H9 (cell line): ENCODE data around the gene TRIO. TPM values are rescaled to one million over a fixed set of nuclear protein-coding genes. Genes with fewer than 3 reads are reported as not detected.

ENCODE experiments used
- DNase-seq: peaks from one replicate; pipeline ENCODE4 v3.0.0-alpha.2; 2017
- H2AFZ ChIP-seq: one replicate; pipeline ENCODE4 v1.6.1; 2013; ENCODE audit warnings: mild to moderate bottlenecking, low read length, control low read depth, moderate library complexity
- H2AK5ac ChIP-seq: 2 replicates; pipeline ENCODE4 v1.6.1; 2013; ENCODE audit warnings: low read length, control low read depth, mixed read lengths; ENCODE audit not compliant: insufficient read length
- H2BK120ac ChIP-seq: one replicate; pipeline ENCODE4 v1.6.1; 2013; ENCODE audit warnings: low read depth, mild to moderate bottlenecking, low read length, control low read depth, inconsistent platforms; ENCODE audit not compliant: poor library complexity, severe bottlenecking
- H2BK12ac ChIP-seq: 2 replicates; pipeline ENCODE4 v1.6.1; 2013; ENCODE audit warnings: low read length, control low read depth, mixed read lengths, low read depth; ENCODE audit not compliant: insufficient read length
- H2BK15ac ChIP-seq: 2 replicates; pipeline ENCODE4 v1.6.1; 2013; ENCODE audit warnings: low read depth, low read length, control low read depth
- H2BK20ac ChIP-seq: one replicate; pipeline ENCODE4 v1.6.1; 2013; ENCODE audit warnings: low read depth, mild to moderate bottlenecking, low read length, control low read depth, inconsistent platforms; ENCODE audit not compliant: poor library complexity, severe bottlenecking
- H2BK5ac ChIP-seq: 2 replicates; pipeline ENCODE4 v1.6.1; 2013; ENCODE audit warnings: low read length, control low read depth, mixed read lengths; ENCODE audit not compliant: insufficient read length
- H3K14ac ChIP-seq: 2 replicates; pipeline ENCODE4 v1.6.1; 2013; ENCODE audit warnings: low read length, control low read depth; ENCODE audit not compliant: insufficient read depth
- H3K18ac ChIP-seq: 2 replicates; pipeline ENCODE4 v1.6.1; 2013; ENCODE audit warnings: low read depth, mild to moderate bottlenecking, mixed read lengths, low read length, control low read depth; ENCODE audit not compliant: insufficient read length
- H3K23ac ChIP-seq: 2 replicates; pipeline ENCODE4 v1.6.1; 2013; ENCODE audit warnings: low read length, control low read depth, mixed read lengths, low read depth; ENCODE audit not compliant: insufficient read length
- H3K23me2 ChIP-seq: 2 replicates; pipeline ENCODE4 v1.6.1; 2013; ENCODE audit warnings: low read depth, mild to moderate bottlenecking, mixed read lengths, low read length, control low read depth; ENCODE audit not compliant: insufficient read length, poor library complexity, severe bottlenecking
- H3K27ac ChIP-seq: 2 replicates; pipeline ENCODE4 v1.5.1; 2013; ENCODE audit warnings: low read length, control low read depth, mixed read lengths, low read depth; ENCODE audit not compliant: insufficient read length
- H3K27me3 ChIP-seq: 2 replicates; pipeline ENCODE4 v1.6.1; 2013; ENCODE audit warnings: low read length, control low read depth, inconsistent platforms; ENCODE audit not compliant: insufficient read depth
- H3K4ac ChIP-seq: 2 replicates; pipeline ENCODE4 v1.6.1; 2013; ENCODE audit warnings: low read depth, mild to moderate bottlenecking, control low read depth, inconsistent platforms, low read length, moderate library complexity
- H3K4me1 ChIP-seq: 2 replicates; pipeline ENCODE4 v1.6.1; 2013; ENCODE audit warnings: low read length, control low read depth, inconsistent platforms; ENCODE audit not compliant: insufficient read depth
- H3K4me2 ChIP-seq: 2 replicates; pipeline ENCODE4 v1.6.1; 2013; ENCODE audit warnings: low read length, control low read depth, mixed read lengths; ENCODE audit not compliant: insufficient read length, insufficient read depth
- H3K56ac ChIP-seq: 2 replicates; pipeline ENCODE4 v1.6.1; 2013; ENCODE audit warnings: low read depth, mild to moderate bottlenecking, mixed read lengths, low read length, control low read depth; ENCODE audit not compliant: insufficient read length
- H3K79me1 ChIP-seq: 2 replicates; pipeline ENCODE4 v1.6.1; 2013; ENCODE audit warnings: low read depth, mild to moderate bottlenecking, moderate library complexity, low read length, control low read depth, inconsistent platforms; ENCODE audit not compliant: insufficient read depth, poor library complexity, severe bottlenecking
- H3K79me2 ChIP-seq: 2 replicates; pipeline ENCODE4 v1.6.1; 2013; ENCODE audit warnings: low read length, control low read depth, inconsistent platforms; ENCODE audit not compliant: insufficient read depth
- H3K9ac ChIP-seq: 2 replicates; pipeline ENCODE4 v1.6.1; 2013; ENCODE audit warnings: low read length, control low read depth, mixed read lengths; ENCODE audit not compliant: insufficient read length; ENCODE audit errors: extremely low read depth
- H3K9me3 ChIP-seq: one replicate; pipeline ENCODE4 v1.6.1; 2013; ENCODE audit warnings: low read depth, low read length, inconsistent platforms; ENCODE audit not compliant: control insufficient read depth
- H3T11ph ChIP-seq: one replicate; pipeline ENCODE4 v1.6.1; 2013; ENCODE audit warnings: mild to moderate bottlenecking, low read length, control low read depth, inconsistent platforms
- H4K20me1 ChIP-seq: one replicate; pipeline ENCODE4 v1.6.1; 2013; ENCODE audit not compliant: control insufficient read depth, insufficient read length, insufficient read depth
- H4K5ac ChIP-seq: 2 replicates; pipeline ENCODE4 v1.6.1; 2013; ENCODE audit warnings: low read depth, mild to moderate bottlenecking, mixed read lengths, low read length, control low read depth; ENCODE audit not compliant: insufficient read length
- H4K8ac ChIP-seq: replicated peaks from 2 replicates; pipeline ENCODE4 v1.6.1; 2013; ENCODE audit warnings: low read length, control low read depth, mixed read lengths, low read depth; ENCODE audit not compliant: insufficient read length
- H4K91ac ChIP-seq: 2 replicates; pipeline ENCODE4 v1.6.1; 2013; ENCODE audit warnings: low read depth, mild to moderate bottlenecking, moderate library complexity, mixed read lengths, low read length, control low read depth; ENCODE audit not compliant: insufficient read length
- H3K27ac Mint-ChIP-seq, 3 experiments: 2 replicates in 2 of 3; 3 replicates in 1 of 3; pipeline ENCODE4 v1.8.0; 2020 to 2021; ENCODE audit warnings: mixed read lengths in 3 of 3, mild to moderate bottlenecking in 1 of 3, moderate library complexity in 1 of 3
- H3K27me3 Mint-ChIP-seq: 2 replicates; pipeline ENCODE4 v1.8.0; 2021; ENCODE audit warnings: low read depth, mild to moderate bottlenecking, moderate library complexity, mixed read lengths
- H3K36me3 Mint-ChIP-seq, 3 experiments: 2 replicates in 2 of 3; 3 replicates in 1 of 3; pipeline ENCODE4 v1.8.0; 2020 to 2021; ENCODE audit warnings: low read depth in 3 of 3, mixed read lengths in 3 of 3; ENCODE audit not compliant: insufficient read depth in 1 of 3
- H3K4me1 Mint-ChIP-seq, 2 experiments: 2 replicates each; pipeline ENCODE4 v1.8.0; 2020; ENCODE audit warnings: mixed read lengths in 2 of 2
- H3K4me3 Mint-ChIP-seq, 2 experiments: 2 replicates in 1 of 2; 3 replicates in 1 of 2; pipeline ENCODE4 v1.8.0; 2020 to 2021; ENCODE audit warnings: mild to moderate bottlenecking in 2 of 2, mixed read lengths in 2 of 2, moderate library complexity in 1 of 2
- H3K9me3 Mint-ChIP-seq, 2 experiments: 2 replicates in 1 of 2; 3 replicates in 1 of 2; pipeline ENCODE4 v1.8.0; 2020; ENCODE audit warnings: mild to moderate bottlenecking in 2 of 2, mixed read lengths in 2 of 2, moderate library complexity in 1 of 2
- WGBS: extraction: QIAGEN DNeasy Blood & Tissue Kit; methylation state at CpG from one replicate; pipeline ENCODE4 v1.1.7; 2013; ENCODE audit warnings: missing lambda C conversion rate, low lambda C conversion rate, mixed read lengths; ENCODE audit not compliant: insufficient read length; ENCODE audit errors: extremely low coverage; 5-methylcytosine and 5-hydroxymethylcytosine counted together
- total RNA-seq: library from RNA; stranded (reverse); gene quantifications from 2 replicates; pipeline ENCODE4 v1.2.1, GENCODE V29; 2021
- TF ChIP-seq, protein P1 (sequence below): fragments of 200-600 bp; sonication (generic); conservative IDR thresholded peaks from 3 replicates; pipeline ENCODE4 v1.8.0; 2021; ENCODE audit warnings: antibody characterized with exemption, mild to moderate bottlenecking

The TRIO gene
- total RNA-seq, 1 experiment from 2014 or later: 87.8 TPM

GRCh38 chr5:14374100-14374499 is 231.0 kb downstream of the TRIO start:
- H3K79me2 ChIP-seq: no peaks in the 10 kb centered on the region
- H2AK5ac ChIP-seq: no peak overlapping the region
- H3K27ac ChIP-seq: no peak overlapping the region
- H3K23ac ChIP-seq: no peak overlapping the region
- no peak overlapping the region for H2BK12ac ChIP-seq
- no peak overlapping the region for H4K8ac ChIP-seq
- no peak overlapping the region for H2BK5ac ChIP-seq
- H3K4me3 Mint-ChIP-seq: no peak overlapping the region
- no peak overlapping the region for H3K18ac ChIP-seq
- no peak overlapping the region for H3K4me2 ChIP-seq
- H3K9me3 Mint-ChIP-seq: no peaks in the 10 kb centered on the region
- H4K91ac ChIP-seq: no peak overlapping the region
- DNase-seq: no peak
- peak overlapping the region; percentile 58 to 67 (median 62); a peak in 4 of 7 replicates for H3K27ac Mint-ChIP-seq
- no peak overlapping the region for H4K5ac ChIP-seq
- no CpG with 5 or more reads among the region's 8 CpGs for WGBS
- H3K79me1 ChIP-seq: no peaks in the 10 kb centered on the region
- H3K56ac ChIP-seq: no peak overlapping the region
- no peaks in the 10 kb centered on the region for H3K9me3 ChIP-seq
- no peak overlapping the region for H3K4ac ChIP-seq
- H2AFZ ChIP-seq: no peak overlapping the region
- H3K27me3 ChIP-seq: no peaks in the 10 kb centered on the region
- no peak overlapping the region for H3K14ac ChIP-seq
- TF ChIP-seq, protein P1, sequence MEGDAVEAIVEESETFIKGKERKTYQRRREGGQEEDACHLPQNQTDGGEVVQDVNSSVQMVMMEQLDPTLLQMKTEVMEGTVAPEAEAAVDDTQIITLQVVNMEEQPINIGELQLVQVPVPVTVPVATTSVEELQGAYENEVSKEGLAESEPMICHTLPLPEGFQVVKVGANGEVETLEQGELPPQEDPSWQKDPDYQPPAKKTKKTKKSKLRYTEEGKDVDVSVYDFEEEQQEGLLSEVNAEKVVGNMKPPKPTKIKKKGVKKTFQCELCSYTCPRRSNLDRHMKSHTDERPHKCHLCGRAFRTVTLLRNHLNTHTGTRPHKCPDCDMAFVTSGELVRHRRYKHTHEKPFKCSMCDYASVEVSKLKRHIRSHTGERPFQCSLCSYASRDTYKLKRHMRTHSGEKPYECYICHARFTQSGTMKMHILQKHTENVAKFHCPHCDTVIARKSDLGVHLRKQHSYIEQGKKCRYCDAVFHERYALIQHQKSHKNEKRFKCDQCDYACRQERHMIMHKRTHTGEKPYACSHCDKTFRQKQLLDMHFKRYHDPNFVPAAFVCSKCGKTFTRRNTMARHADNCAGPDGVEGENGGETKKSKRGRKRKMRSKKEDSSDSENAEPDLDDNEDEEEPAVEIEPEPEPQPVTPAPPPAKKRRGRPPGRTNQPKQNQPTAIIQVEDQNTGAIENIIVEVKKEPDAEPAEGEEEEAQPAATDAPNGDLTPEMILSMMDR: no peak
- H3K23me2 ChIP-seq: no peaks in the 10 kb centered on the region
- no peak overlapping the region for H2BK120ac ChIP-seq
- no peaks in the 10 kb centered on the region; the same call in 1 of the 2 replicates for H3K27me3 Mint-ChIP-seq
- no peaks in the 10 kb centered on the region for H4K20me1 ChIP-seq
- H3K4me1 ChIP-seq: peaks cover 3% of the 10 kb centered on the region; the same call in 1 of the 2 replicates
- H3K9ac ChIP-seq: no peak overlapping the region
- peaks cover 32 to 71% (median 66%) of the 10 kb centered on the region in 3 experiments; a peak in 6 of 7 replicates for H3K36me3 Mint-ChIP-seq
- H2BK20ac ChIP-seq: no peak overlapping the region
- H3K4me1 Mint-ChIP-seq: peaks cover 10 to 18% of the 10 kb centered on the region in 2 experiments
- H2BK15ac ChIP-seq: no peak overlapping the region
- no peak overlapping the region for H3T11ph ChIP-seq
